ENCODE results near the gene OPCML.

- TF ChIP-seq CTCF (IDR thresholded peaks at IDR 0.05) = no peak
- no peak for TF ChIP-seq POLR2AphosphoS5 (IDR thresholded peaks at IDR 0.05)
- TF ChIP-seq EP300 (IDR thresholded peaks at IDR 0.05) = no peak
Observed at GRCh38 chr11:132472411-132473172, 1059.7 kb downstream of the OPCML start.

All from esophagus muscularis mucosa (tissue), 4 donors.